Pons (tissue), 1 donor: ENCODE measurements around the gene FLRT1.

Experiments used
- DNase-seq: peaks from one replicate; pipeline ENCODE4 v3.0.0-alpha.2; 2016; ENCODE audit warnings: low spot score

The FLRT1 gene

GRCh38 chr11:64035576-64035975 is at the start of gene FLRT1:
TSS of gene FLRT1 (plus strand) at chr11:64035931. CDS start at chr11:64116268, 80,337 bp downstream.
- no peak for DNase-seq

- DNase-seq, result peak; percentile 76
These were observed 49.4 kb upstream of the FLRT1 start, which contains the start of gene OTUB1 for GRCh38 chr11:63986156-63986931. TSS of gene OTUB1 (plus strand) at chr11:63986438. CDS start at chr11:63986457, 19 bp downstream.

GRCh38 chr11:63986932-63987513 is 48.7 kb upstream of the FLRT1 start:
- DNase-seq, result no peak

- DNase-seq, result no peak
These were observed 44.2 kb upstream of the FLRT1 start for GRCh38 chr11:63991558-63991957.

GRCh38 chr11:63993100-63993499 is 42.6 kb upstream of the FLRT1 start:
- DNase-seq, result no peak

GRCh38 chr11:63993993-63994392 is 41.7 kb upstream of the FLRT1 start:
- DNase-seq, result no peak

GRCh38 chr11:63996512-63996911 is 39.2 kb upstream of the FLRT1 start:
- DNase-seq, result no peak

GRCh38 chr11:63997104-63997700 is 38.5 kb upstream of the FLRT1 start:
- DNase-seq, result no peak

GRCh38 chr11:63997801-63998337 is 37.9 kb upstream of the FLRT1 start:
- DNase-seq, result no peak

GRCh38 chr11:63998558-63999348 is 37.0 kb upstream of the FLRT1 start:
- DNase-seq, result no peak

- no peak for DNase-seq
These were observed 36.2 kb upstream of the FLRT1 start for GRCh38 chr11:63999349-64000025.

- DNase-seq, result peak; percentile 60
These were observed 35.5 kb upstream of the FLRT1 start for GRCh38 chr11:64000026-64000739.

GRCh38 chr11:64000740-64001483 is 34.8 kb upstream of the FLRT1 start:
- no peak for DNase-seq

GRCh38 chr11:64001484-64002420 is 34.0 kb upstream of the FLRT1 start:
- DNase-seq, result no peak

- no peak for DNase-seq
These were observed 31.7 kb upstream of the FLRT1 start for GRCh38 chr11:64003807-64004589.

GRCh38 chr11:64004590-64004984 is 31.1 kb upstream of the FLRT1 start:
- no peak for DNase-seq

- no peak for DNase-seq
These were observed 30.0 kb upstream of the FLRT1 start for GRCh38 chr11:64005691-64006090.

GRCh38 chr11:64006398-64006797 is 29.3 kb upstream of the FLRT1 start:
- no peak for DNase-seq
